ENCODE measurements around the gene RCC2.
"Not testable (repeated sequence)": the region's sequence is repeated elsewhere in the genome, so short reads cannot be mapped to it uniquely, and the experiment has no call there.

Gene RCC2

DNA sequence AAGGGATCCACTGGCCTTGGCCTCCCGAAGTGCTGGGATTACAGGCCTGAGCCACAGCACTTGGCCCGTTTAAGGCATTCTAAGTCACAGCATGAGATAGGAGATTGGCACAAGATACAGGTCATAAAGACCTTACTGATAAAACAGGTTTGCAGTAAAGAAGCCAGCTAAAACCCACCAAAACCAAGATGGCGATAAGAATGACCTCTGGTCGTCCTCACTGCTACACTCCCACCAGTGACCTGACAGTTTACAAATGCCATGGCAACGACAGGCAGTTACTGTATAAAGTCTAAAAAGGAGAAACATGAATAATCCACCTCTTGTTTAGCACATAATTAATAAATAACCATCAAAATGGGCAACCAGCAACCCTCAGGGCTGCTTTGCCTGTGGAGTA is 33.3 kb upstream of the RCC2 start:
- DNase-seq (ENCODE audit: low spot score): no peak
- TF ChIP-seq, protein P1, sequence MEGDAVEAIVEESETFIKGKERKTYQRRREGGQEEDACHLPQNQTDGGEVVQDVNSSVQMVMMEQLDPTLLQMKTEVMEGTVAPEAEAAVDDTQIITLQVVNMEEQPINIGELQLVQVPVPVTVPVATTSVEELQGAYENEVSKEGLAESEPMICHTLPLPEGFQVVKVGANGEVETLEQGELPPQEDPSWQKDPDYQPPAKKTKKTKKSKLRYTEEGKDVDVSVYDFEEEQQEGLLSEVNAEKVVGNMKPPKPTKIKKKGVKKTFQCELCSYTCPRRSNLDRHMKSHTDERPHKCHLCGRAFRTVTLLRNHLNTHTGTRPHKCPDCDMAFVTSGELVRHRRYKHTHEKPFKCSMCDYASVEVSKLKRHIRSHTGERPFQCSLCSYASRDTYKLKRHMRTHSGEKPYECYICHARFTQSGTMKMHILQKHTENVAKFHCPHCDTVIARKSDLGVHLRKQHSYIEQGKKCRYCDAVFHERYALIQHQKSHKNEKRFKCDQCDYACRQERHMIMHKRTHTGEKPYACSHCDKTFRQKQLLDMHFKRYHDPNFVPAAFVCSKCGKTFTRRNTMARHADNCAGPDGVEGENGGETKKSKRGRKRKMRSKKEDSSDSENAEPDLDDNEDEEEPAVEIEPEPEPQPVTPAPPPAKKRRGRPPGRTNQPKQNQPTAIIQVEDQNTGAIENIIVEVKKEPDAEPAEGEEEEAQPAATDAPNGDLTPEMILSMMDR (IDR thresholded peaks at IDR 0.05; ENCODE audit: extremely low read depth, insufficient read depth, missing control alignments): no peak
- in situ Hi-C loops (cut with MboI; ENCODE audit: low pct_unique_long_range_greater_than_20kb, low sequenced_read_pairs, unreplicated experiment): no loop called here

DNA sequence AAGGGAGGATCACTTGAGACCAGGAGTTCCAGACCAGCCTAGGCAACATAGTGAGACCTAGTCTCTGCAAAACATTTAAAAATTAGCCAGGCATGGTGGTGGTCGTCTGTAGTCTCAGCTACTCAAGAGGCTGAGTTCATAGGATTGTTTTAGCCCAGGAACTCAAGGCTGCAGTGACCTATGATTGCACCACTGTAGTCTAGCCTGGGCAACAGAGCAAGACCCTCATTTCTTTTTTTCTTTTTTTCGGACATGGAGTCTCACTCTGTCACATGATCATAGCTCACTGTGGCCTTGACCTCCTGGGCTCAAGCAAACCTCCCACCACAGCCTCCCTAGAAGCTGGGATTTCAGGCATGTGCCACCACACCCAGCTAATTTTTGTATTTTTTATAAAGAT is 31.9 kb upstream of the RCC2 start:
- TF ChIP-seq, protein P1 (IDR thresholded peaks at IDR 0.05; ENCODE audit: extremely low read depth, insufficient read depth, missing control alignments): no peak
- DNase-seq (ENCODE audit: low spot score): no peak
- in situ Hi-C loops (cut with MboI; ENCODE audit: low pct_unique_long_range_greater_than_20kb, low sequenced_read_pairs, unreplicated experiment): no loop called here

DNA sequence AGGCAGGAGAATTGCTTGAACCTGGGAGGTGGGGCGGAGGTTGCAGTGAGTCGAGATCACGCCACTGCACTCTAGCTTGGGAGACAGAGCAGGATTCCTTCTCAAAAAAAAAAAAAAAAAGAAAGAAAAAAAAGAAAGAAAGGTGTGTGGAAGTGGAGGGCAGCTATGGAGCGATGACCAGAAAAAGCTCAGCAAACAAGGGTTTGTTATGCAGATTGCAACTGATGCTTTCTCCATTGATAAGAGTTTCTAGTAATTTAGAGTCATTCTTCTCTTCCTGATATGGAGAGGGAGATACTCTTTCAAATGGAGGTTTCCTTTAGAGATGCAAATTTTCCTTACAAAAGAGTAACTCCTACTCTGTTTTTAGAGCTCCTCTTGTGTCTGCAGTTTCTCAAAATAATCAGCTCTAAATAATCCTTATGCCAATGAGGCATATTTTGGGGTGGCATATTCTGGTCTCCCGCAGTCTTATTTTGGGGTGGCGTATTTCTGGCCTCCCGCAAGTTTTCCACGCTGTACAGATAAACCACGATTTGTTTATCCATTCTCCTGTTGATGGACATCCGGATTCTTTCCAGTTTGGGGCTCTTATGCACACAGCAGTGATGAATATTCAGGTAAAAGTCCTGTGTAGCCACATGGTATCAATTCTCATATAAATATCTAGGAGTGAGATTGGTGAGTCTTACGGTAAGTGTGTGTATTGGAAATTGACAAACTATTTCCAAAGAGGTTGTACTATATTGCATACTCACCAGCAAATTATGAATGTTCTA is 30.7 kb upstream of the RCC2 start:
- DNase-seq (ENCODE audit: low spot score): no peak
- in situ Hi-C loops (cut with MboI; ENCODE audit: low pct_unique_long_range_greater_than_20kb, low sequenced_read_pairs, unreplicated experiment): no loop called here
- TF ChIP-seq, protein P1 (IDR thresholded peaks at IDR 0.05; ENCODE audit: extremely low read depth, insufficient read depth, missing control alignments): no peak

DNA sequence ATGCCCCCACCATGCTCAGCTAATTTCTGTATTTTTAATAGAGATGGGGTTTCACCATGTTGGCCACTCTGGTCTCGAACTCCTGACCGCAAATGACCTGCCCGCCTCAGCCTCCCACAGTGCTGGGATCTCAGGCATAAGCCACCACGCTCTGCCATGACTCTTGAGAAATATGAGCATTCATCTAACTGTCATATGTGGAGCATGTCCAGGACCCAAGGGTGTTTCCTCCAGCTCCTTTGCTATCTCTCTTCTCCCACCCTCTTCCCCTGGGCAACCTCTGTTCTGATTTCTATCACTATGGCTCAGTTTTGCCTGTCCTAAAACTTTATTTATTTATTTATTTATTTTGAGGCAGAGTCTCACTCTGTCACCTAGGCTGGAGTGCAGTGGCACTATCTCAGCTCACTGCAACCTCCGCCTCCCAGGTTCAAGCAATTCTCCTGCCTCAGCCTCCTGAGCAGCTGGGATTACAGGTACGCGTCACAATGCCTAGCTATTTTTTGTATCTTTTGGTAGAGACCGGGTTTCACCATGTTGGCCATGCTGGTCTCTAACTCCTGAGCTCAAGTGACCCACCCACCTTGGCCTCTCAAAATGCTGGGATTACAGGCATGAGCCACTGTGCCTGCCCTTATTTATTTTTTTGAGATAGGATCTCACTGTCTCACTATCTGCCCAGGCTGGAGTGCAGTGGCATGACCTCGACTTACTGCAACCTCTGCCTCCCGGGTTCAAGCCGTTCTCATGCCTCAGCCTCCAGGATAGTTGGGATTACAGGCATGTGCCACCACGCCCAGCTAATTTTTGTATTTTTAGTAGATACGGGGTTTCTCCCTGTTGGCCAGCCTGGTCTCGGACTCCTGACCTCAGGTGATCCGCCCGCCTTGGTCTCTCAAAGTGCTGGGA is 29.1 kb upstream of the RCC2 start:
- in situ Hi-C loops (cut with MboI; ENCODE audit: low pct_unique_long_range_greater_than_20kb, low sequenced_read_pairs, unreplicated experiment); DNase-seq (ENCODE audit: low spot score): not testable (repeated sequence)

DNA sequence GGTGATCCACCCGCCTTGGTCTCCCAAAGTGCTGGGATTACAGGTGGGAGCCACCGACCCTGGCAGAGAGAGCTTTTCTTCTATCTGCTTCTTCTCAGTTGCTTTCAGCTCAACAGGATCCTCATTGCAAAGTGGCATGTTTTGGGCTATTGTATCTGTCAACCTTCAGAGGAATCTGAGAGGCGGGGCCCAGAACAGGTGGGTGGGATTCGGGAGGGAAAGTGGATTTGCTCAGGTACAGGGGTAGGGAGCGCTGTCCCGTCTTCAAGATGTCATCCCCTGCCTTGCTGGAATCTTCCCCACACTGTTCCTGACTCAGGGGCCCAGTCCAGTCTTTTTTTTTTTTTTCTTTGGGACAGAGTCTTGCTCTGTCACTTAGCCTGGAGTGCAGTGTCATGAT is 26.9 kb upstream of the RCC2 start:
- in situ Hi-C loops (cut with MboI; ENCODE audit: low pct_unique_long_range_greater_than_20kb, low sequenced_read_pairs, unreplicated experiment): no loop called here
- no peak for DNase-seq (ENCODE audit: low spot score)
- TF ChIP-seq, protein P1 (IDR thresholded peaks at IDR 0.05; ENCODE audit: extremely low read depth, insufficient read depth, missing control alignments): no peak

DNA sequence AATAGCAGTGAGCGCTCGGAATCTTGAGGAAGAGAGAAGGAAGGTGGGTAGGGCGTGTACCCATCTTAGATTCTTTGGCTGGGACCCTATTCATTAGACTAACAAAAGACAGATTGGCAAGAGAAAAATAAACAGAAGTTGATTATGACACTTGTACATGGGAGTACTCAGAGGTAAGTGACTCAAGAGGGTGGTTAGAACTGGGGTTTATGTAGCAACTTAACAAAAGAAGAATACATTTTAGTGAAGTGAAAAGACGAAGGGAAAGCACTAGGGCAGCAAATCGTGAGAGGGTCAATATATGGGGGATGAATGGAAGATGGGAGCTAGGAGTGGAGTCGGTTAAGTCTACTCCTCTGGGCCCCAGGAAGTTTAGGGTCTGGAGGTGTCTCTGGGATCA is 25.8 kb upstream of the RCC2 start:
- in situ Hi-C loops (cut with MboI; ENCODE audit: low pct_unique_long_range_greater_than_20kb, low sequenced_read_pairs, unreplicated experiment): no loop called here
- DNase-seq (ENCODE audit: low spot score): no peak
- TF ChIP-seq, protein P1 (IDR thresholded peaks at IDR 0.05; ENCODE audit: extremely low read depth, insufficient read depth, missing control alignments): no peak

DNA sequence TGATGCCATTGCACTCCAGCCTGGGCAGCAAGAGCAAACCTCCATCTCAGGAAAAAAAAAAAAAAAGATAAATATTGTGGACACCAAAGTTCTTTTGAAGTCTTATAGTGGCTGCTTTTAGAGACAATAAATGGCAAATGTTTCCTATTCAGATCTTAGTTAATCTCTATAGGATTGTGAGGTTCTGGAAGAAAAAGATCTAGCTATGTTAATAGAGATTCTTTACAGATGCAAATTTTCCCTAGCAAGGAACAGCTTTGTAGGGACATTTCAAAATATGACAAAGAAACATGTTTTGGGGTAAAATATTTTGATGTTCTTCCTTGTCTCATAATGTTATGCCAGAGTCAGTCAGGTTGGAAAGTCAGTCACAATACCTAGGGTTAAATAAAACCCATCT is 24.5 kb upstream of the RCC2 start:
- DNase-seq (ENCODE audit: low spot score): no peak
- TF ChIP-seq, protein P1 (IDR thresholded peaks at IDR 0.05; ENCODE audit: extremely low read depth, insufficient read depth, missing control alignments): no peak
- in situ Hi-C loops (cut with MboI; ENCODE audit: low pct_unique_long_range_greater_than_20kb, low sequenced_read_pairs, unreplicated experiment): no loop called here

All from GM13977 (cell line).